Skeletal muscle satellite cell (primary cell): ENCODE results near the gene MT1F.
"Not testable (repeated sequence)": the region's sequence is repeated elsewhere in the genome, so short reads cannot be mapped to it uniquely, and the experiment has no call there.

Experiments used
- H3K27me3 ChIP-seq: 2 replicates; pipeline ENCODE4 v1.7.0; 2013; ENCODE audit warnings: low read length; ENCODE audit not compliant: control insufficient read depth, insufficient read depth
- H3K36me3 ChIP-seq: 2 replicates; pipeline ENCODE4 v1.7.0; 2013; ENCODE audit warnings: mild to moderate bottlenecking, control low read depth, low read length; ENCODE audit not compliant: insufficient read depth
- H3K4me1 ChIP-seq: 2 replicates; pipeline ENCODE4 v1.7.0; 2013; ENCODE audit warnings: low read length; ENCODE audit not compliant: control insufficient read depth, insufficient read depth
- H3K4me2 ChIP-seq: 2 replicates; pipeline ENCODE4 v1.7.0; 2013; ENCODE audit warnings: mild to moderate bottlenecking, low read length
- H3K4me3 ChIP-seq: 2 replicates; pipeline ENCODE4 v1.7.0; 2013; ENCODE audit warnings: low read length
- H3K9ac ChIP-seq: 2 replicates; pipeline ENCODE4 v1.7.0; 2013; ENCODE audit warnings: mild to moderate bottlenecking, low read depth, low read length, moderate library complexity
- H3K9me3 ChIP-seq: replicated peaks from 2 replicates; pipeline ENCODE4 v1.7.0; 2013; ENCODE audit warnings: mild to moderate bottlenecking, control low read depth, low read length

The MT1F gene

DNA sequence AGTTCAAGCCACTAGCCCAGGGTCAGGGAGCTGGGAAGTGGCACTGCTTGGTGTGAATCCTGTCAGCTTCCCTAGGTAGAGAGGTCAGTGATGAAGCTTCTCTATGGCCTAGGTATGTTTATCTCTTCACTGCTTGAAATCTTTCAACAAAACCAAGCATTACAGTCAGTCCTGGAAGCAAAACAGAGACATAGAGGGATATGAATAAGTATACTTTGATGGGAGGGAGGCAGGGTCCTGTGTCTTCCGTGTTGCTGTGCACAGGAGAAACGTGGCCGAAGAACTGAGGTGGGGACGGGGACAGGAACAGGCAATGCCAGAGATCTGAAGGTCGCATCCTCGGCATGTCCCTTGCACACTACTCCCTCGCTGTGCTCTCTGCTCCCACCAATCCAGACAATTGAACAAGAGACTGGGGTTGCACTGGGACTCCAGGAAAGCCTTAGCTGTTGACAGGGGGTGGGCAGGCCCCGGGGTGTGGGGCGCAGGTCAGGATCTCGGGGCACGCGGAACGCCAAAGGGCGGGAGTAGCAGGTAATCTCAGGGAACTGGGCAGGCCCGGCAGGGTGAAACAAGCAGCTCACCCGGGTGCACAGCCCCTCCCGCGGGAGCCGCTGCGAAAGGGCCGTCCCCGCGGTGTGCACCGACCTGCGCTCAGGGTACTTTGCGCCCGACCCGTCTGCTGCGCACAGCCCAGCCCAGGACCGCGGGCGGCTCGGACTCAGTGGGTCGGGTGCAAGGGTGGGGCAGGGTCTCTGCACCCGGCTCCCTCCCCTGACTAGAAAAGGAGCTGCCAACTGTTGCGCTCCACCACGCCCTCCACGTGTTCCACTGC lies 11.5 kb downstream of the MT1F start, which contains the start of gene MT1H:
TSS of gene MT1H (plus strand) at position 810 of the 835 bp plus-strand sequence. CDS start 71 bp downstream, outside the sequence.
- no peak within 1 kb of the TSS for H3K4me2 ChIP-seq
- no peak within 1 kb of the TSS for H3K9ac ChIP-seq
- no peaks in the 10 kb centered on the region for H3K36me3 ChIP-seq
- peaks cover 3% of the 10 kb centered on the region for H3K4me1 ChIP-seq
- H3K9me3 ChIP-seq, result no peaks in the 10 kb centered on the region
- H3K27me3 ChIP-seq, result peaks cover 62% of the 10 kb centered on the region
- H3K4me3 ChIP-seq, result no peak within 1 kb of the TSS

- Histone ChIP-seq H3K4me1 (peaks cover 3% of the 10 kb centered on the region), H3K4me3 (no peak overlapping the region), H3K36me3 (no peaks in the 10 kb centered on the region), H3K27me3 (peaks cover 56% of the 10 kb centered on the region), H3K4me2 (no peak overlapping the region), H3K9me3 (no peaks in the 10 kb centered on the region), H3K9ac (no peak overlapping the region)
These were observed 12.3 kb downstream of the MT1F start for GRCh38 chr16:56669840-56670619.

DNA sequence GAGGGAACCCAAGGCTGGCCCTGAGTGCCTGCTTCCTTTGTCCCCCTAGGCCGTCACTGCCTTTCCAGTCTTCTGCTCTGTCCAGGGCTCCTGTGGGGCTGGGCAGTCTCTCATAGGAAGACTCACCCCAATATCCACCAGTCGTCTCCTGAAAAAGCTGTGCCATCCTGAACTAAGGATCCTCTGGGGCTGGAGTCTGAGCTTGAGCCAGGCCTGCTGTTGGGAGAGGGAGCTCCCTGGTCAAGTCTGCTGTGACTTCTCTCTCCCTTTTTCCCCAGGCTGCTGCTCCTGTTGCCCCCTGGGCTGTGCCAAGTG lies 12.8 kb downstream of the MT1F start:
- no peaks in the 10 kb centered on the region for H3K9me3 ChIP-seq
- peaks cover 56% of the 10 kb centered on the region for H3K27me3 ChIP-seq
- no peak overlapping the region for H3K4me2 ChIP-seq
- no peak overlapping the region for H3K4me3 ChIP-seq
- H3K4me1 ChIP-seq, result peaks cover 3% of the 10 kb centered on the region
- H3K9ac ChIP-seq, result no peak overlapping the region
- H3K36me3 ChIP-seq, result no peaks in the 10 kb centered on the region

- peaks cover 47% of the 10 kb centered on the region for H3K27me3 ChIP-seq
- H3K4me3 ChIP-seq, H3K9me3 ChIP-seq, H3K36me3 ChIP-seq, H3K4me2 ChIP-seq, H3K9ac ChIP-seq, H3K4me1 ChIP-seq: not testable (repeated sequence)
These were observed 13.9 kb downstream of the MT1F start for GRCh38 chr16:56671691-56672090.

DNA sequence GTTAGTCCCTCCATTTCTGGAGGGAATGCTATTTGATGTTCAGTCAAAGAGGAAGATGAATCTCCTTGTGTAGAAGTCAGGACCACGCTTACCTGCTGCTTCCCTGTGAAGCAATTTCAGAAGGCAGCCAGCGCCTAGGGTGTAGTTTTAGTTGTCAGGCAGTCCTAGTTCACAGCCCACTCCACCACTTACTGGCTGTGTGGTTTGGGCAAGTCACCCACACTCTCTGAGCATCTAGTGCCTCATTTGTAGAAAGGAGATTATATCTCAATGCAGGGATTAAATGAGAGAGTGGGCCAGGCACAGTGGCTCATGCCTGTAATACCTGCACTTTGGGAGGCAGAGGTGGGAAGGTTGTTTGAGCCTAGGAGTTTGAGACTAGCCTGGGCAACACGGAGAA lies 14.4 kb downstream of the MT1F start:
- not testable (repeated sequence) for H3K36me3 ChIP-seq, H3K4me2 ChIP-seq, H3K4me3 ChIP-seq, H3K9me3 ChIP-seq, H3K9ac ChIP-seq, H3K4me1 ChIP-seq
- peaks cover 42% of the 10 kb centered on the region for H3K27me3 ChIP-seq

- no peaks in the 10 kb centered on the region for H3K9me3 ChIP-seq
- H3K36me3 ChIP-seq, result no peaks in the 10 kb centered on the region
- peaks cover 35% of the 10 kb centered on the region for H3K27me3 ChIP-seq
- no peak overlapping the region for H3K4me2 ChIP-seq
- peaks cover 1% of the 10 kb centered on the region for H3K4me1 ChIP-seq
- no peak overlapping the region for H3K9ac ChIP-seq
- H3K4me3 ChIP-seq, result no peak overlapping the region
These were observed 15.2 kb downstream of the MT1F start for GRCh38 chr16:56672761-56673536.

DNA sequence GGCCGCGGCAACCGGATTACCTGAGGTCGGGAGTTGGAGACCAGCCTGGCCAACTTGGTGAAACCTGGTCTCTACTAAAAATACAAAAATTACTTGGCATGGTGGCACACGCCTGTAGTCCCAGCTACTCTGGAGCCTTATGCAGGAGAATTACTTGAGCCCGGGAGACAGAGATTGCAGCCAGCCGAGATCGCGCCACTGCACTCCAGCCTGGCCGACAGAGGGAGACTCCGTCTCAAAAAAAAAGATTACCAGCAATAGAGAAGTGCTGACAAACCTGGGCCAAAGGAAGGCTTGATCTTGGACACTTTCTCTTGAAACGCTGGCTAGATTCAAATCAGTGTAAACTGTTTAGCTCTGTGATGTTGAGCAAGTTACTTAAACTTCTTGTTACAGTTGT lies 16.2 kb downstream of the MT1F start:
- Histone ChIP-seq H3K36me3 (no peaks in the 10 kb centered on the region), H3K27me3 (peaks cover 25% of the 10 kb centered on the region), H3K9me3 (no peaks in the 10 kb centered on the region), H3K4me3 (no peak overlapping the region), H3K4me2 (no peak overlapping the region), H3K4me1 (no peaks in the 10 kb centered on the region), H3K9ac (no peak overlapping the region)

DNA sequence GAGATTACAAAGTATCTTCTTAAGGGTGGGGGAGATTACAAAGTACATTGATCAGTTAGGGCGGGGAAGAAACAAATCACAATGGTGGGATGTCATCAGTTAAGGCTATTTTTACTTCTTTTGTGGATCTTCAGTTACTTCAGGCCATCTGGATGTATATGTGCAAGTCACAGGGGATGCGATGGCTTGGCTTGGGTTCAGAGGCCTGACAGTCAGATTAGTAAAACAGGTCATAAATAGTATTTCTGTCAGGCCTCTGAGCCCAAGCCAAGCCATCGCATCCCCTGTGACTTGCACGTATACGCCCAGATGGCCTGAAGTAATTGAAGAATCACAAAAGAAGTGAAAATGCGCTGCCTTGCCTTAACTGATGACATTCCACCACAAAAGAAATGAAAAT lies 16.8 kb downstream of the MT1F start:
- not testable (repeated sequence) for H3K4me1 ChIP-seq, H3K4me3 ChIP-seq, H3K9ac ChIP-seq, H3K4me2 ChIP-seq, H3K9me3 ChIP-seq, H3K36me3 ChIP-seq
- H3K27me3 ChIP-seq, result peaks cover 18% of the 10 kb centered on the region

- Histone ChIP-seq H3K27me3 (peaks cover 7% of the 10 kb centered on the region), H3K9ac (no peak overlapping the region)
These were observed 18.0 kb downstream of the MT1F start for GRCh38 chr16:56675685-56676210.

DNA sequence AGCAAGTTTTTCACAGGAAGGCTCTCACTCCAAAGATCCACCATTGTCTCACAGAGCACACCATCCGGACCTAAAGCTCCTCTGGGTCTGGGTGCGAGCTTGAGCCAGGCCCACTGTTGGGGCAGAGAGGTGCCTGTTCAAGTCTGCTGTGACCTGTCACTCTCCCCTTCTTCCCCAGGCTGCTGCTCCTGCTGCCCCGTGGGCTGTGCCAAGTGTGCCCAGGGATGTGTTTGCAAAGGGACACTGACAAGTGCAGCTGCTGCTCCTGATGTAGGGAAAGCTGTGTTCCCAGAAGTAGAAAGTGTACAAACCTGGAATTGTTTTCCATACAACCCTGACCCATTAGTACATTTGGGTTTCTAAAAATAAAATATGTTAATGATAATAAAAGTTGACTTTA lies 19.7 kb downstream of the MT1F start:
- H3K27me3 ChIP-seq, result no peaks in the 10 kb centered on the region
- H3K4me3 ChIP-seq, result no peak overlapping the region
- H3K9ac ChIP-seq, result no peak overlapping the region

More at GRCh38 chr16:56675685-56676210, 18.0 kb downstream of the MT1F start:
- Histone ChIP-seq H3K4me3 (no peak overlapping the region), H3K9me3 (no peaks in the 10 kb centered on the region), H3K4me1 (no peaks in the 10 kb centered on the region), H3K36me3 (no peaks in the 10 kb centered on the region), H3K4me2 (no peak overlapping the region)

GRCh38 chr16:56679078-56679730 lies 21.4 kb downstream of the MT1F start:
- Histone ChIP-seq H3K36me3 (no peaks in the 10 kb centered on the region), H3K9me3 (no peaks in the 10 kb centered on the region), H3K4me1 (peaks cover 20% of the 10 kb centered on the region), H3K27me3 (no peaks in the 10 kb centered on the region), H3K4me3 (no peak overlapping the region), H3K4me2 (no peak overlapping the region), H3K9ac (no peak overlapping the region)

More for the DNA sequence above, 19.7 kb downstream of the MT1F start:
- Histone ChIP-seq H3K4me2 (no peak overlapping the region), H3K4me1 (peaks cover 5% of the 10 kb centered on the region), H3K9me3 (no peaks in the 10 kb centered on the region), H3K36me3 (no peaks in the 10 kb centered on the region)
